GM06990 (cell line): ENCODE results near the gene CDC42BPG.

ENCODE experiments used
- DNase-seq: peaks from one replicate; pipeline ENCODE4 v3.0.0-alpha.2; 2011; ENCODE audit not compliant: insufficient read length; ENCODE audit errors: extremely low read depth
- H3K27me3 ChIP-seq: replicated peaks from 2 replicates; pipeline ENCODE4 v1.6.0; 2011; ENCODE audit warnings: low read length; ENCODE audit not compliant: control insufficient read depth, insufficient read depth
- H3K36me3 ChIP-seq: 2 replicates; pipeline ENCODE4 v1.5.1; 2011; ENCODE audit warnings: low read length; ENCODE audit not compliant: control insufficient read depth, insufficient read depth
- H3K4me3 ChIP-seq: replicated peaks from 2 replicates; pipeline ENCODE4 v1.5.1; 2011; ENCODE audit warnings: low read depth, mild to moderate bottlenecking, control low read depth, low read length
- CTCF ChIP-seq: IDR thresholded peaks from 2 replicates; pipeline ENCODE4 v1.5.1; 2011; ENCODE audit warnings: low read length, control low read depth, mild to moderate bottlenecking, inconsistent platforms; ENCODE audit not compliant: insufficient read depth, poor library complexity, severe bottlenecking

Gene CDC42BPG

GRCh38 chr11:64805481-64805880, 39.0 kb downstream of the CDC42BPG start:
- Histone ChIP-seq H3K36me3 (peaks cover 10% of the 10 kb centered on the region), H3K27me3 (no peaks in the 10 kb centered on the region), H3K4me3 (no peak overlapping the region)
- no peak for TF ChIP-seq CTCF
- DNase-seq: no peak

GRCh38 chr11:64804346-64805210, 39.9 kb downstream of the CDC42BPG start:
- peaks cover 11% of the 10 kb centered on the region for H3K36me3 ChIP-seq
- H3K27me3 ChIP-seq: no peaks in the 10 kb centered on the region
- no peak for TF ChIP-seq CTCF
- no peak for DNase-seq
- H3K4me3 ChIP-seq: no peak overlapping the region

- Histone ChIP-seq H3K27me3 (no peaks in the 10 kb centered on the region), H3K36me3 (peaks cover 14% of the 10 kb centered on the region), H3K4me3 (peak overlapping the region; percentile 73)
- no peak for TF ChIP-seq CTCF
- no peak for DNase-seq
Measured at GRCh38 chr11:64803846-64804345, 40.6 kb downstream of the CDC42BPG start.

- H3K27me3 ChIP-seq: no peaks in the 10 kb centered on the region
- peak; percentile 86 for DNase-seq
- H3K36me3 ChIP-seq: peaks cover 15% of the 10 kb centered on the region
- H3K4me3 ChIP-seq: peak within 1 kb of the TSS; percentile 84
- TF ChIP-seq CTCF: peak; percentile 6
Measured at GRCh38 chr11:64803158-64803845, 41.2 kb downstream of the CDC42BPG start, which contains the start of gene MAP4K2. MAP4K2 (minus strand) TSS chr11:64803214; CDS start chr11:64803149, 65 bp downstream.

- DNase-seq: peak; percentile 62
- TF ChIP-seq CTCF: no peak
- H3K36me3 ChIP-seq: peaks cover 11% of the 10 kb centered on the region
- no peaks in the 10 kb centered on the region for H3K27me3 ChIP-seq
- peak overlapping the region; percentile 84 for H3K4me3 ChIP-seq
Measured at GRCh38 chr11:64802370-64803157, 41.9 kb downstream of the CDC42BPG start.
